ENCODE data around the gene NPAT.

NPAT gene

GRCh38 chr11:108222574-108223347, at the start of gene NPAT, which contains the start of gene ATM:
Gene NPAT (minus strand): TSS chr11:108222638. CDS start chr11:108222536, 102 bp downstream.
Gene ATM (plus strand): TSS chr11:108223067. CDS start chr11:108227625, 4,558 bp downstream.
- peak; percentile 84 for DNase-seq

- no peak for DNase-seq
These were observed 47.1 kb upstream of the NPAT start for GRCh38 chr11:108269583-108269982.

GRCh38 chr11:108253176-108253575, 30.7 kb upstream of the NPAT start:
- no peak for DNase-seq

DNA sequence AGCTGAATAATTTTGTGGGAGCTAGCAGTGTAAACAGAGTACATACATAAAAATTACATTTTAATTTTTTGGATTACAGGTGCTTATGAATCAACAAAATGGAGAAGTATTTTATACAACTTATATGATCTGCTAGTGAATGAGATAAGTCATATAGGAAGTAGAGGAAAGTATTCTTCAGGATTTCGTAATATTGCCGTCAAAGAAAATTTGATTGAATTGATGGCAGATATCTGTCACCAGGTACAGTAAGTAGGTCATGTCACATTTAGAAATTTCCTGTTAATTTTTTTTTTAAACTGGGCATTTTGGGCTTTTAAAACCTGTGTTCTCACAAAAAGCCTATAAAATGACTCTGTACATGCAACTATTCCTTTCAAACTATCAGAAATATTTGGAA, 24.4 kb upstream of the NPAT start:
- DNase-seq, result no peak

DNA sequence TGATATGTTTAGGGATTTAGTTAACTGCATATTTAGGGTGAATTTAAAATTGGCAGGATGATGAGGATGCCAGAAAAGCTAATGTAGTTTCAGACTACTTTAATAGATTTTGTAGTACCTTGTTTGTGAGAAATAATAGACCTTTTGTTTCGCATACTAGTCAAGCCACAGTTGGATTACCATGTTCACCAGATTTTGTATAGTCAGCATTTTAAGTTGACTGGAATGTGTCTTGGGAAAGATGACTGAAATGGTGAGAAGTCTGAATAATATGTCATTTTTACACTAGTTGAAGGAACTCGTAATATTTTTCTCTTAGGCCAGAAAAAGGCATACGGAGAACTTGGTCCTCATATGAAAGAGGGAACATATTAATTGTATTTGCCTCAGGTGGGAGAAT, 23.9 kb upstream of the NPAT start:
- no peak for DNase-seq

GRCh38 chr11:108242422-108242821, 20.0 kb upstream of the NPAT start:
- no peak for DNase-seq

DNA sequence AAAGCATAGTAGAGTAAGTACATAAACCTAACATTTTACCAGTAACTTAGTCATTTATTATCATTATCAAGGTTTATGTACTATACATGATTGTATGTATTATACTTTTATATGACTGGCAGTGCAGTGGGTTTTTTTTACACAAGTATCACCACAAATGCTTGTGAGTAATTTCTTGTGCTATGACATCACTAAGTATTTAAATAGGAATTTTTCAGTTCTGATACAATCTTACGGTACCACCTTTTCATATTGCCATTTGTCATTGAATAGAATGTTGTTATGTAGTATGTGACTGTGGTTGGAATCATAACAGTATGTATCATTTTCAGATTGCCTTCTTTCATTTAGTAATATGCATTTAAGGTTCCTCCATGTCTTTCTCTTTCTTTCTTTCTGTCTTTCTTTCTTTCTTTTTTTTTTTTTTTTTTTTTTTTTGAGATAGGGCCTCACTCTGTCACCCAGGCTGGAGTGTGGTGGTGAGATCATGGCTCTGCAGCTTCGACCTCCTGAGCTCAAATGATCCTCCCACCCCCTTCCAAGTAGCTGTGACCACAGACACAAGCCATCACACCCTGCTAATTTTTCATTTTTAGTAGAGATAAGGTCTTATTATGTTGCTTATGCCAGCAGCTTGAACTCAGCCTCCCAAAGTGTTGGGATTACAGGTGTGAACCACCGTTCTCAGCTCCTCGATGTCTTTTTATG, 19.0 kb upstream of the NPAT start:
- no peak for DNase-seq

GRCh38 chr11:108239076-108239475, 16.6 kb upstream of the NPAT start:
- no peak for DNase-seq

DNA sequence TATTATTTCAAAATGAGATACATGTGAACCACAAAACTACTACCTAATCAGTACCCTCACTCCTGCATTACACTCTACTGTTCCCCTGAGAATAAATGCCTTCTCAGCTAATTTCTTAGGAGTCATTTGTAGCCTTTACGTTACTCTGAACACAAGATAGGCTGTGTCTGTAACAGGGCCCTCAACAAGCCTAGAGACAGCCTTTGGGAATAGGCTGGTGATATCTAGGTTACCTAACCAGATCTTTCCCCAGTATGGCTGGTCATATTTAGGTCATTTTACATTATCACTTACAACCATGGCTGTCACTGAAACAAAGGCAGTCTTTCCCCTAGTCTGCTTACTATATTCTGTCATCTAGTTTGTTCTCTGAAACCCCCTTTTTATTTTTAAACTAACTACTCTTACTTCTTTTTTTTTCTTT, 14.6 kb upstream of the NPAT start:
- no peak for DNase-seq

- no peak for DNase-seq
These were observed 13.2 kb upstream of the NPAT start for GRCh38 chr11:108235633-108236032.

DNA sequence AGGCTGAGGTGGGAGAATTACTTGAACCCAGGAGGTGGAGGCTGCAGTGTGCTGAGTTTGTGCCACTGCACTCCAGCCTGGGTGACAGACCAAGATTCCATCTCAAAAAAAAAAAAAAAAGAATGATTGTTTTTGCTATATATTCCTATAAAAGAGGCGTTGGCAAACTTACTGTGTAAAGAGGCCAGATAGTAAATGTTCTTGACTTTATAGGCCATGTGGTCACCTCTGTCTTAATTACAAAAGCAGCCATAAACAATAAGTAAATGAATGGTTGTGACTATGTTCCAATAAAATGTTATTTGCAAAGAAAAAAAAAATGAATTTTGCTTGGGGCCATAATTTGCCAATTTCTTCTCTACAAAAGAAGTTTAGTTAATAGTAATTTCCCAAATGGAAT, 12.8 kb upstream of the NPAT start:
- DNase-seq, result no peak

- DNase-seq, result no peak
These were observed 11.0 kb upstream of the NPAT start for GRCh38 chr11:108233277-108233945.

DNA sequence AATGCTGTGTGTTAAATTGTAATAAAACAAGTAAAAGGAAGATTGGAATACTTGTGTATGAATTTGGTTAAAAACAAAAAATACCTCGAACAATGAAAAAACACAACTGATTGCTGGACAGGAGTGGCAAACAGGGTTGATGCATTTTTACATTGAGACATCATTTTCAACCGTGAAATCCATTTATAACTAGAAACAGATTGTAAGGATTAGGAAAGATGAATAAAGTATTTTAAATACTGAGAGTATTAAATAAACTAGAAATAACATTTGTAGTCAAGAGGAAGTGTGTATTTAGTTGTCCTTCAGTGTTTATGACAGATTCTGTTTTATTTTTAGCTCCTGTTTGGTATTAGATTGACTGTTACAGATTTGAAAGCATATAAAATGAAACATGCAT, 5.8 kb upstream of the NPAT start:
- DNase-seq, result no peak

DNA sequence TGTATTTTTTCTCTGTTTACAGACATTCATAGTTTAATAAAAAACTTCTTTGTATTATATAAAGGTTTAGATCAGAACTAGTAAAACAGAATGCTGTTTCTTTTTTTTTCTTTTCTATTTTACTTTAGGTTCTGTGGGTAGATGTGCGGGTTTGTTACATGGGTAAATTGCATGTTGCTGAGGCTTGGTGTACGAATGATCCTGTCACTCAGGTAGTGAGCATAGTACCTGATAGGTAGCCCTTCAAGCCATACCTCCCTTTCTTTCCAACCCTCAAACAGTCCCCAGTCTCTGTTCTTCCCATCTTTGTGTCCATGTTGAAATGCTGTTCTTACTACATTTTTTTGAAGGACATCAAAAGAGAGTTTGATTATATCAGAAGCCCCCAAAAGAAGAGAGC, 3.6 kb upstream of the NPAT start:
- no peak for DNase-seq

DNA sequence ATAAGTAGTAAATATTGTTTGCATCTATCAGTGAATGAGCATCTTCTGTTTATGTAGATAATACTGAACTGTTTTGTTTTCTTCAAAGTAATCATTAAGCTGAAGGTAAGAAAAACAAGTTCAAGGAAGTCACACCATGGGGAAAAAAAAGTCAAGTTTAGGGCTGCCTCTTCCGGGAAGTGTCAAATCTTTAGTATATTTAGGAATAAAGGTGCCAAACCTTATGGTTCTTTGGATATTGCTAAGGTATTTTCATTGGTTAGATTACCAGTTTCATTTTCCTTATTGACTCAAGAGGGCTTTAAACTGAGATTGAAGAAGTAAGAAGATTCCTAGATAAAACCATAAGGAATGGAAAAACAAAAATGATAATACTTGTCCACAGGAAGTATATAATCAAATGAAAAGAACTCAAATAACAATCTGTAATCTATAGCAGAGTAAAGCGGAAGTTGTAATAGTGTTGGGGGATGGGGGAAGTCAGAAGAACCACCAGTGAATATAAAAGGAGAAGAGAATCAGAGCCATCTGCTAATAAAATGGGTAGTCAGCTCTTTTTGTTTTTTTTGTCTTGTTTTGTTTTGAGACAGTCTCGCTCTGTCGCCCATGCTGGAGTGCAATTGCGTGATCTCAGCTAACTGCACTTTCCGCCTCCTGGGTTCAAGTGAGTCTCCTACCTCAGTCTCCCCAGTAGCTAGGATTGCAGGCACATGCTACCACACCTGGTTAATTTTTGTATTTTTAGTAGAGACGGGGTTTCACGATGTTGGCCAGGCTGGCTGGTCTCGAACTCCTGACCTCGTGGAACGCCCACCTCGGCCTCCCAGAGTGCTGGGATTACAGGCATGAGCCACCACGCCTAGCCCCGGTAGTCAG, 2.7 kb upstream of the NPAT start:
- DNase-seq, result no peak

DNA sequence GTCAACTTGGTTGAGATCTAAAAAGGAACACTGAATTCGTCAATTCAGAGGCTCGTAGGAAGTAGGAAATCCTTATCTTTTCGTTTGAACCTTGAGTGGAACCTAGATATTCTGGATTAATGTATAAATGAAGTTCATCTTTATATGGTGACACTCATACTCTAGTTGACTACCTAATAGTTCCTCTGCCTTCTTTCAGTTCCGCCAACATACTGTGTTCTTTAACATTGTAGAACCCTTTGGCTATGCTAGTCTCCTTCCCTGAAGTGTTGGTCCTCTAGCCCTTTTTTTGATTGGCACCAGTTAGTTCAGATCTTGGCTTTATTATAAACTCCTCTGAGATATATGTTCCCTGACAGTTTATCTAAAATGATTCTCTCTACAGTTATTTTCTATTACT, 1.9 kb upstream of the NPAT start:
- no peak for DNase-seq

- DNase-seq, result no peak
These were observed 1.1 kb upstream of the NPAT start for GRCh38 chr11:108223348-108224149.

GRCh38 chr11:108221911-108222573, 396 bp downstream of the NPAT start:
- no peak for DNase-seq

DNA sequence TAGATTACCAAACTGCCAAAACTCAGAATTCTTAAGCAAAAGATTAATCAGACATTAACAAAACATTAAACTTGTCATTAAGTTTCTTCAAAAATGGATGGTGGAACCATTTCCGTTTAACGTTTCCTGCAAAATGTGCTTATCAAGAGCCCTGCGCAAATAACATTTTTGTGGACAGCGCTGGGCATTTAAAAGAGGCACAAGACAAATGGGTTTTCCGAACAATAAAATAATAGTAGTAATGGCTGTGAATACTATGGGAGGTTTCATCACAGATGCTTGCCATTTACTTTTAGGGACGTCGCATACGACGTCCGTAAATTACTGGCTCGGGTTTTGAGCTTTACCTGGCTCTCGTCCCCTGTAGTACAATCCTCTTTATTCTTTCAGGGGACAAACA, 1.1 kb downstream of the NPAT start:
- DNase-seq, result no peak

DNA sequence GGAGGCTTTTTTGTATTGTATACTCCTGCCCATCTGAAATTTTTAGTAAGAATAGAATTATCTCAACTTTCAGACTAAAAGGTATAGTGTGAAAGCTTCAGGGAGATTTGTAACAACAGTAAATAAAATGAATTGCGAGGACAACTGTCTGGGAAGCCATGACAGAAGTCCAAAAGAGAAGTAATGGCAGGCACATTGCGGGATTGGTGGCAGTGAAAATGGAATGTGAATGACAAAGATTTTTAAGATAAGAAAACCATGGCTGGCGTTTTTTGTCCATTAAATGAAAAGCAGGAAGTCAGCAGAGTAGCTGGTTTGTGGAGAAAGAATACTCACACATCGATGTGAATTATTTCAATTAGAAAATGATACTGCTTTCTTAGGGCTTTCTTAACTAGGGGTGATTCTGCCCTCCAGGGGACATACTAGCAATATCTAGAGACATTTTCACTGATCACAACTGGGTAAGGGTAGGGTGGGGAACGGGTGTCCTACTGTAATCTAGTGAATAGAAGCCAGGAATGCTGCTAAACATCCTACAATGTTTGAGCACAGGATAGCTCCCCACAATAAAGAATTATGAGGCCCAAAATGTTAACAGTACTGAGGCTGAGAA, 1.6 kb downstream of the NPAT start:
- no peak for DNase-seq
